NCI-H526 (cell line): ENCODE results near the gene DUT.
A peak's percentile ranks its signal among the peaks of the same experiment; 100 is the strongest.
"Not testable (repeated sequence)": the region's sequence is repeated elsewhere in the genome, so short reads cannot be mapped to it uniquely, and the experiment has no call there.

ENCODE experiments used
- DNase-seq, 2 experiments: peaks; one replicate each; lab custom pipeline; 2025; lab: John Stamatoyannopoulos, UW

The DUT gene

DNA sequence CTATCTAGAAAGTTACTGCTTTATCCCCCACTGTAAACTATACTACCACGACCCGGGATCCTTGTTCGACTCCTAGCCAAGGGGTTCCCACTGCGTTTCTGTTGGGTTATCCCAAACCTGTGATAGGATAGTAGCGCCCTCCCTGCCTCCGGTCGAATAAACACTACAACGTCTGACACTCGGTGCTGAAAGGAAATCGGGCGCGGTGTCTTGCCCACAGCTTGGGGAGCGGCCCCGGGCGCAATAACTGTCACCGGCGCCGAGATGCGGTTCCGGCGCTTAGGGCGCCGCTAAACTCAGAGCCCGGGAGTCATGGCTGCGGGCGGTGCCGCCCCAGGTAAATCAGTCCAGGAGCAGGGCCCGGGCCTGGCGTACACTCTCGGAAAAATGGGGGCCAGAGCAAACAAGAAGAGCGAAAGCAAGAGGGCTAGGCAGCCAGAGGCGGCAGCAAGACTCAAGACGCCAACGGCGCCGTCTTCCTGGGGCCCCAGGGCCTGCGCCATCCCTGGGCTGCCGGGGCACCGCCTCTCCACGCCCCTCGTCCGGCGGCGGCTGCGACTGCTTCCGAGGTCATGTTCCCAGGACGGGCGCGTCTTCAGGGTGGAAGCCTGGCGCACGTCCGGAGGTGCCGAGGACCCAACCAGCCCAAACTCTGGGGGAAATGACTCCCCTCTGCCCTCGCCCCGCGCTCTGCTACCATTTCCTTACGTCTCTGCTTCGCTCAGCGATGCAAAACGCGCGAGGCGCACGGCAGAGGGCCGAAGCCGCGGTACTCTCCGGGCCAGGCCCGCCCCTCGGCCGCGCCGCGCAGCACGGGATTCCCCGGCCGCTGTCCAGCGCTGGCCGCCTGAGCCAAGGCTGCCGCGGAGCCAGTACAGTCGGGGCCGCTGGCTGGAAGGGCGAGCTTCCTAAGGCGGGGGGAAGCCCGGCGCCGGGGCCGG lies at the start of gene DUT:
Gene DUT (plus strand): TSS at position 575 of the 941 bp plus-strand sequence. CDS start 87 bp downstream, at position 662.
- DNase-seq = peak; percentile 46 to 85

DNA sequence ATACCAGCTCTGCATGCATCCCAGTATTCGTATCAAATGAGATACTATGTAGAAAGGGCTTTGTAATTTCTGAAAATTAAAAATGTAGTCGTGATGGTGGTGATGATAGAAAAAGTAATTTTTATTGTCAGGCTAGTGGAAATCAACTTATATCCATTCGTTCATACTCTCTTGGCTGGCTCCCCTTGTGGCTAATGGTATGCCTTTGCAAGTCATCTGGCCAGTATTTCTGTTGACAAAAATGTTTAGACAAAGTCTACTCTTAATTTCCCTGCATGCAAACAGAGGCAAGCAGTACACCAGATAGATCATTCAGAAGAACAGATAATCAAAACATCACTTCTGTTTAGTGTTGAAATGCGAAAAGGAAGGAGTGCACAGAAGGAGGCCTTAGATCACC lies 49.6 kb upstream of the DUT start:
- DNase-seq = peak in 1 of 2 experiments; percentile 4

DNA sequence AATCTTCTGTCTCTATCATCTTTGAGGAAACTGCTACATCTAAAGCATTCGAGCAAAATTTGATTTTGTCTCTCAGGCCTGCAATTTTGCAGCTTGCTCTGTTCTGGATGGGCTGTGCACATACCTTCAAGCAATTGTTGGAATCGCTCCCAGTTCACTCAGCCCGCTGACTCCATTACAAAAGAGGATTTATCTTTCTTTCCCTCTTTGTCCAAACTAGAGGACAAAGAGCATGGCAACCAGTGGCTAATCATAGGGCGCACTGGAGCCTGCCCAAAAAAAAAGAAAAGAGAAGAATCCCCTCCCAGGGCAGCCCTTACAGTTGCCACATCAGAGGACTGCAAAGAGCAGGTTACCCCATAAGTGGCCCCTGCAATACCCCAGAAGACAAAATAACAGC lies 49.0 kb upstream of the DUT start:
- no peak for DNase-seq

DNA sequence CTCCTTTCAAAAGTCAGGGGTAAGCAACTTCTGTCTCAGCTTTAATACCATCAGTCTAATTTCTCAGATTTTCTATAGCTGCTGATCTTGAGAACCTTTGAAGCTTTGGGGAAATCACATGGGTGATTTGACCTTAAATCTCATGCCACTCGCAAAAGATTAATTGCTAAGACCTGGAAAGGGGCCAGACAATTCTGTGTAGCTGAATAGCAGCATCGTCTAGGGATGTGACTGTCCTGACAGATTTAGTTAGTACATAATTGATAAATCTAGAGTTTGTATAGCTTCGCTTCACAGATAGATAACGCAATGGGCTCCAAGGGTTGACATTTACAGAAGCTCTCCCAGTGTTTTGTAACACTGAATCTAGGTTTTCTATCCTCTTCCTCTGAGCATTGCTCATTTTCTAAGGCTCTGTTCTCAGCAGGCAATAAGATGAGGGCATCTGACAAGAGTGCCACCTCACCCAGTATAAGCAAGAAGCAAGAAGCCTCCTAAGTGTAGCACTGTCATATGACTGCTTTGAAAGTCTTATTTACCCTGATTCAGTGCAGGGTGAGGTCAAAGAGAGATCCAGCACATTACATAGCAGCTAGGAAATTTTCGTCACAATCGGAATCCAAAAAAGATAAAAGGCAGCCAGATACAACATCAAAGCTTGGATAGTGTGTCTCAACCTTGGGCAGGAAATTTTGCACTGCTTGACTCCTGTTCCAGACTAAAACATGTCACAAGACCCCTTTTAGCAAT lies 47.7 kb upstream of the DUT start:
- DNase-seq = no peak

DNA sequence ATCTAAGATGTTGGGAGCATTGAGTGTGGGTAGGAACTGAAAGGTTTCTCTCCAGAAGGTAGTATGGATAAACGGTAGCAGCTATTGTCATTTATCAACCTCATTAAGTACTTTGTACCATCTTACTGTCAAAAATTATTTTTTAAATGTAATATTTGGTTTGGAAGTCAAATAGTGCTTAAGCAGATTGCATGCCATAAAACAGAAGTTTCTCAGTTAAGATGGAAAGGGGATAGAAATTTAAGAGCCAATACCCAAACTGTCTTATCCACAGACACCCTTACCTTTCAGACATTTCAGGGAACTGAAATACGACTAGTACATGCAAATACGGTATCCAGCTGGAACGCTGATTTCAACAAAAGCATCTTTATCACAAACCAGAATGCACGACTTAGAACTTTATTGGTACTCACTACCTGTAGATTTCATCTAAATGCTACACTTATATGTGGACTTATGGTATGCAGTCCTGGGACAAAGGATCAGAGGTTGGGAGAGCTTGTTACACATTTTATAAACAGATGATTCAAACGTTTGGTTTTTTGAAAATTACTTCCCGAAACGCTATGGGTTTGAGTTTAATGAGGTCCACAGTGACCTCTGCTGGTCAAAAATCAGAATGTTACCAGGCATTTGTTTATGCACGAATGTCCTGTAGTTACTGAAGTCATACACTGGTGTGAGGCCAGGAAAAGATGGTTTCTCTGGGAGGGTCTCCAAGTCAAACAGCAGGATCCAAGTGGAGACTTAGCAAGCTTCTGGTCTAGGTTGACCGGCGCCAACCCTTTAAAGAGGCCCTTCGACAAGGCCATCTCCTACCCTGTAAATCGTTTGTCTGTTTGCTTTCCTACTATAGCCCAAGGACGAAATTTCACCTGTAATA lies 45.7 kb upstream of the DUT start:
- DNase-seq = peak; percentile 75 to 87

DNA sequence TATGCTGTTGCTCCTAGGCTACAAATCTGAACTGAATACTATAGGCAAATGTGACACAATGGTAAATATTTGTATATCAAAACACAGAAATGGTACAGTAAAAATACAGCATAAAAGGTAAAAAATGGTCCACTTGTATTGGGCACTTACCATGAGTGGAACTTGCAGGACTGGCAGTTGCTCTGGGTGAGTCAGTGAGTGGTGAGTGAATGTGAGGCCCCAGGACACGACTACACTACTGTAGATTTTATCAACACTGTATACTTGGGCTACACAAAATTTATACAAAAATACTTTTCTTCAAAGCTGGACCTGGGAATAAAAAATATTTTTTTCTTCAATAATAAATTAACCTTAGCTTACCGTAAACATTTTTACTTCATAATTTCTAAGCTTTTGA lies 41.6 kb upstream of the DUT start:
- no peak for DNase-seq

DNA sequence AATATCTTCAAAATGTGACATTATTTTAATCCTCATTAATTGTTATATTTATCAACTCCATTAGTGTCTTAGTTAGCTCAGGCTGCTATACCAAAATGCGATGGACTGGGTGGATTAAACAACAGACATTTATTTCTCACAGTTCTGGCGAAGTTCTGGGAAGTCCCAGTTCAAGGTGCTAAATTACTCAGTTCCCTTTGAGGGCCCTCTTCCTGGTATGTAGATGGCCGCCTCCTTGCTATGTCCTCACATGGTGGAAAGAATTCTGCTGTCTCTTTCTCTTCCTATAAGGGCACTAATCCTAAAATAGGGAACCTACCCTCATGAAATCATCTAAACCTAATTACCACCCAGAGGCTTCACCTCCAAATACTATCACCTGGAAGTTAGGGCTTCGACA lies 38.8 kb upstream of the DUT start:
- DNase-seq = no peak

DNA sequence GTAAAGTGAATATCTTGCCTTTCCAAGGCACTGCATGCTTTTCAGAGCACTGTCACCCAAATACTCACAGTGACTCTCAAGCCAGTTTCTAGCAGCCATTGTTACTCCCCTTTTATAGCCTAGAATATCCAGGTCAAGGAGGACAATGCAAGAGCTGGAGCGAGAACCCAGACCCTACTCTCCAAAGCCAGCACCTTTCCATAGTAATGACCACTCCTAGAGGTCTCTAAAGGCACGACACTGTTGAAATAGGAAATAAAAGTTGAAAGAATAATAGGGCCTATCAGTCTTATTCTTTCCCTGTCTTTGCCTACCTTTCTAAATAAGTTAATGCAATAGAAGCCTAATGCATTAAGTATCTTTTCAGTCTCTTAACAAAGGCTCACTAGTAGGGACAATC lies 33.6 kb upstream of the DUT start:
- DNase-seq = no peak

DNA sequence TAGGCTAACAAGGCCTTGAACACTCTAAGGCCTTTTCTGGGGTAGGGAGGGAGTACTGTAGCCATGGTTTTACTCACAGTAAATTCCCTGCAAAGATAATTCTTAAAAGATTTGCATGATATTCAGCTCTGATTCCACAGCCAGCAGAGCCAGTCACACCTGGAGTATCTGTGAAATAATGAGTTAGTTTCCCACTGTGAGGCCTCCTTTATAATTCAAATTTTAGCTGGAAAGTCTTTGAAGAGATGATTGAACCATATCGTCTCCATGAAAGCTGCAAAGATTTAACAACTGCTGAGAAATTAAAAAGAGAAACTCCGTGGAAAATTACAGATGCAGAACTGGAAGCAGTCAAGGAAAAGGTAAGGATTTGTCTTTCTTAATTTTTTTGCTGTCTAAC lies 32.3 kb upstream of the DUT start:
- DNase-seq = peak; percentile 56 to 68

DNA sequence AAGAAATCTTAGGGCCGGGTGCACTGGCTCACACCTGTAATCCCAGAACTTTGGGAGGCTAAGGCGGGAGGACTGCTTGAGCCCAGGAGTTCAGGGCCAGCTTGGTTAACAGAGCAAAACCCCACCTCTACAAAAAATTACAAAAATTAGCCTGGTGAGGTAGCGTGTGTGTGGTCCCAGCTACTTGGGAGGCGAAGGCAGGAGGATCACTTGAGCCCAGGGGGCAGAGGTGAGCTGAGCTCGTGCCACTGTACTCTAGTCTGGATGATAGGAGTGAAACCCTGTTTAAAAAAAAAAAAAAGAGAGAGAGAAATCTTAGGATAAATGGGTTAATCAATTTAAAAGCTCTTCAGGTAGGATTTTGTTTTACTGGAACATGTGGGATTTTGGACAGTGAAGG lies 31.2 kb upstream of the DUT start:
- no peak for DNase-seq

DNA sequence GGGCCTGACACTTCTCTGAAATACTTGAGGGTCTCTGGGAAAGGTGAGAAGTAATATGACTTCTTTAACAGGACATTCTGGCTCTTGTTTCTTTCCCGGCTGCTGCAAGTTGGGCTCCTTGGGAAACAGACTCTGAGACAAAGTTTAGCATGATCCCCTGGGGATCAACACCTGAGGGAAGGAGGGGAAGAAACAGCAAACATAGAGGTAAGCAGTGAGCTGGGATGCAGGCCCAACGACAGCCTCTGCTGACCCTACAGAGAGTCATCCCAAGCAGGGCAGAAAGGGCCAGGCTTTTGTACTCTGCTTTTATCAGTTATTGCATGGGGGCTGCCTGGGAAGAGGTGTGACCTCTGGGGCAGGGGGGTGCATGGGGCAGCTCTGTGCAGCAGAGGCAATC lies 26.8 kb upstream of the DUT start:
- no peak for DNase-seq

DNA sequence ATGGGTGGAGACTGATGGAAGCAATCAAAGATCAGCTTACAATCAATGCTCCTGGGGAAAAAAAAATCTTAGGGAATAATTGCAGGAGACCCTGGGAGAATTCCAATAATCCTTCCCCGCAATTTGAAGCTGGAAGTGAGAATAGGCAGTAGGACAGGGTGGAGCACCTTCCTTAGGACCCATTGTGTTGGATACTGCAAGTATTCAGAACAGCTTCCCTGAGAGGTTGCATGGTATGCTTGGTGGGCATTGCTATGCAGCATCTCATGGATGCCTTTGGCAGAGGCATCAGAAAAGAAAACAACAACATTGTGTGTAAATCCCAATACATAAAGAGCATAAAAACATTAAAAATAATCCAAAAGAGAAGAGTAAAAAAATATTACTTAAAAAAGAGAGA lies 24.6 kb upstream of the DUT start:
- no peak for DNase-seq

DNA sequence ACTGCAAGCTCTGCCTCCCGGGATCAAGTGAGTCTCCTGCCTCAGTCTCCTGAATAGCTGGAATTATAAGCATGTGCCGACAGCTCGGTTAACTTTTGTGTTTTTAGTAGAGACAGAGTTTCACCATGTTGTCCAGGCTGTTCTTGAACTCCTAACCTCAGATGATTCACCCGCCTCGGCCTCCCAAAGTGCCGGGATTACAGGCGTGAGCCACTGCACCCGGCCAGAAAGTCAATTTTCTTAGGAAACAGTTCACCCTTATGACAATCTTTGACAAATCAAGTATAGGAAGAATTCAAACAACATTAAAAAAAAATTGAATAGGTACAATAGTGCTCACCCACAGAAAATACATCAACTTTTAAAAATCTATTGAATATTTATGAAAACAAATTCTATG lies 23.6 kb upstream of the DUT start:
- no peak for DNase-seq

DNA sequence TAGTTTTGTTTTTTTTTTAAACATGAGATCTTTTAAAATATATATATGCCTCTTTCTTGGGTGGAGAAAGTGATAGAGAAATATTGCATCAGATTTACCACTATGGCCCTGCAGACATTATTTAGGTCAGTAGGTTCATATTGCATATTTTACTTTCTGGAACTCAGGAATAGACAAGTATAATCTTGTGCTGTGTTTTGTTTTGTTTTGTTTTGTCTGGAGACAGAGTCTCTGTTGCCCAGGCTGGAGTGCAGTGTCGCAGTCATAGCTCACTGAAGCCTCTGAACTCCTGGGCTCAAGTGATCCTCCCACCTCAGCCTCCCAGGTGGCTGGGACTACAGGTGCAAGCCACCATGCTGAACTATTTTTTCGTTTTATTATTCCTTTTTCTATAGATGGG lies 21.5 kb upstream of the DUT start:
- no peak for DNase-seq

DNA sequence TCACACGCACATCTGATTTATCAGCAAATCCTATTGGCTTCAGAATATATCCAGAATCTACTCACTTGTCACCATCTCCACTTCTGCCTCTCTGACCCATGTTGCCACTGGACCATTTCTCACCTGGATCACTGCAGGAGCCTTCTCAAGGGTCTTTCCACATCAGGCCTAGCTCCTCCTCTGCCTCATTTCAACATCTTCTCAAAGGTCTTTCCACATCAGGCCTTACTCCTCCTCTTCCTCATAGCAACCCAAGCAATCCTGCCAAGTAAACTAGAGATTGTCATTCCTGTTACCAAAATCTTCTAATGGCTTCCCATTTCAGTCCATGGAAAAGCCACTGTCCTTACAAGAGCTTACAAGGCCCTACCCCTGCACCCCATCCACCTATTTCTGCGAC lies 18.0 kb upstream of the DUT start:
- no peak for DNase-seq

DNA sequence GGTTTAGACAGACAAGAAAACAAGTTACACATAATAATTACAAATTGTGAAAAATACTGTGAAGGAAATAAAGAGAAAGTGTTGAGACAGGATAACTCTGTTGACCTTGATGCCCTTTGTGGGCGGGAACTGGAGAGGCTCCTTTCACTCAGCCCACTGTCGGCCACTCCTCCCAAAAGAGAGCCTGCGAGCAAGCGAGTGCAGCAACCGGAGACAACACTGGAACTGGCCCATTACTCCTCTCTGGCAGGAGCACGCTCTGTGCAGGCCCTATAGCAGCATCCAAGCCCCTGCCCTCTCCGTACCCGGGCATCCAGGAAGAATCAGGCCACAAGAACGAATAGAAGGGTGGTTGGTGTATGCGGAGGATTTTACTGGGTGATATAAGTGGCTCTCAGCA lies 16.2 kb upstream of the DUT start:
- DNase-seq = no peak

DNA sequence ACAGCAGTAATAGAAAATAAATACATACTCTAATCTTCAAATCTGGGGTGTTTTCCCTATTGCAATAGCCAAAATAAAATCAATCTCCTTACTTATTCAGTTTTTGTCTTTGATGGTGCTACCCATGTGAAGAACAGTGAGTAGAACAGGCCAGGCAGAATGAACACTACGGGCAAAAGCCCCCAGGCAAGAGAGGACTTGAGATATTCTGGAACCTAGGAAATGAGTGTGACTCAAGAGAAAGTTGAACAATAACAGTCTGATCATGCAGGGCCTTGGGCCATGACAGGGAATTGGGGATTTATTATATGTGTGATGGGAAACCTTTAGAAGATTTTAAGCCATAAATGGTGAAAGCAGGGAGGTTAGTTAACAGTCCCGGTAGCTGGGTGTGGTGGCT lies 14.0 kb upstream of the DUT start:
- no peak for DNase-seq

DNA sequence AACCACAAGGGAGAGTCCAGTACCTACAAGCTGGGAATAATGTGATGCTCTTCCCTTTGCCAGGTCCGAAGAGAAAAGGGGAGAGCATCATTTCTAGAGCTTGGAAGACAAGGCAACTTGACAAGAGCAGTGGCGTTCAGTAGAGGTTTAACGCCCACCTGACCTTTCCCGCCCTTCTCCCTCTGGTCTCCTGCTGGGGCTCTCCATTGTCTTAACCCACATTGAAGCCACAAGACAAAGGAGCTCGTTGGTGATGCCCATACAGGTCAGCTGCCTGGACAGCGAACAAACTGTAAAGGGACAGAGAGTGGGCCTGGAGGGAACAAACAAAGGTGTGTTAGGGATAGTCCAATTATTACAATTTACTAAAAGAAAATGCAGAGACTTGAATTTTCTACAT lies 13.1 kb upstream of the DUT start:
- DNase-seq = no peak

DNA sequence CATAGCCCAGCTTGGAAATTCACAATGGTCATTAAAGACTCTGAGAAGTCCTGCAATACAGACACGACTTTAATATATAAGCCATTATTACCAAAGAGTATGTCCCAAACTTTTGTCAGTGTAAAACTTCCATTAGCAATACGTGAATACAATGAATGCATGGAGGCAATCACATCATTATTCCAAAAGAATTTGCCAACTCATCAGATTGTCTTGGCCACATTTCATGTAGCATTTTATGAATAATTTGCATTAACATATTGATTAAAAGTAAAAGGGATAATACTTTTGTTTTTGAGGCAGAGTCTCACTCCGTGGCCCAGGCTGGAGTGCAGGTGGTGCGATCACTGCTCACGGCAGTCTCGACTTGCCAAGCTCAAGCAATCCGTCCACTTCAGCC lies 7.9 kb upstream of the DUT start:
- no peak for DNase-seq

DNA sequence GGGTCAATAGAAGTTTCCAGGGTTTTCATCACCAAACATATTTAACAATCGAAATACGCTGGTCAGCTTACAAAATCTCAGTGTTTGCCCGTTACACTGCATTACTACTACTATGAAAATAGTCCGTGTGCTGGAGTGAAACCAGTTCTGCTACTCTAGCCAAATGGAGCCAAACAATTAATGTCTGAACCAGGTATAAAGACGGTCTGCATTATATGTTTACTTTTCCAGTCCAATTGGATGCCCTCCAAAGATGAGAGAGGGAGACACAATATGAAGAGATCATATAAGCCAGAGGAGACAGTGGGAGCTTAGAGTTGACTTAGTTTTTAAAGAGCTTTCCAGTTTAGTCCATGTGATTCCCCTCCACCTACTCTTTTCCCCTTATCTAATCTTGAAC lies 6.3 kb upstream of the DUT start:
- no peak for DNase-seq

DNA sequence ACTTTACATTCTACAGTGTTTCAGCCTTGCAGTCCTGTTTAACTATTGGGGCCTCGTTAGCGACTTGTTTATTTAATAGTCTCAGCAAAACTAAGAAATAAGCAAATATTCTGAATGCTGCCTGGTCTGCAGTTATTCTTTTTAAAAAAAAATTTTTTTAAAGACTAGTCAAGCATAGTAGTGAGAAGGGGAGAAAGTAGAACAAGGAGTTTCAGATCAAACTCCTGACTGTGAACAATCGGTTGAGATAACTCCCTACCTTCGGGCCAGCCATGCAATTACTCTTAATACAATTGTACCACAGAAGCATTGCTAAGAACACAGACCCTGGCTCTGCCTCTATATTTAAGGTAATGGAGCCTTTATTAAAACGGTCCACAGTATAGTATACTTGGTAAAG lies 5.8 kb upstream of the DUT start:
- no peak for DNase-seq

DNA sequence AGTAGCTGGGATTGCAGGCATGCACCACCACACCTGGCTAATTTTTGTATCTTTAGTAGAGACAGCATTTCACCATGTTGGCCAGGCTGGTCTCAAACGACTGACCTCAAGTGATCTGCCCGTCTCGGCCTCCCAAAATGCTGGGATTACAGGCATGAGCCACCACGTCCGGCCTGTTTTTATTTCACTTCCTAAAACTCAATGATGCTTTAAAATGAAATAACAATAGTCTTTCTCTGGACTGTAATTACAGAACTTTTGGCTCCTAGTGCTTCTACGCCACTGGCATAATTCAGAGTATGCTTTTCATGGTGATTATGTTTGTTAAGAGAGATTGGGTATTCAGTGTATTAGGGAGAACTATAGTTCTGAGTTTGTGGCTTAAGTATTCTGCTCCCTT lies 5.0 kb upstream of the DUT start:
- not testable (repeated sequence) for DNase-seq
